HL-60 (cell line): ENCODE results near the gene FRMPD4.

ENCODE experiments used
- CTCF ChIP-seq: IDR thresholded peaks from one replicate; pipeline ENCODE4 v1.5.1; 2011; ENCODE audit warnings: low read length, control low read depth, inconsistent platforms; ENCODE audit not compliant: insufficient read depth
- POLR2AphosphoS5 ChIP-seq: IDR thresholded peaks from 2 replicates; pipeline ENCODE4 v1.6.1; 2012; ENCODE audit warnings: low read depth
- REST ChIP-seq: IDR thresholded peaks from 2 replicates; pipeline ENCODE4 v1.6.1; 2012; ENCODE audit warnings: low read depth; ENCODE audit not compliant: insufficient replicate concordance
- SPI1 ChIP-seq: IDR thresholded peaks from 2 replicates; pipeline ENCODE4 v1.6.1; 2012; ENCODE audit warnings: low read depth, mild to moderate bottlenecking, borderline replicate concordance

- TF ChIP-seq CTCF (no peak), REST (no peak), POLR2AphosphoS5 (no peak), SPI1 (no peak)
Observed at GRCh38 chrX:12249997-12250396, 111.7 kb downstream of the FRMPD4 start.
